Epithelial cell of proximal tubule (primary cell): ENCODE data around the gene RAMP2. TPM values are rescaled to one million over a fixed set of nuclear protein-coding genes. Genes with fewer than 3 reads are reported as not detected.

Experiments used
- DNase-seq: peaks from one replicate; pipeline ENCODE4 v3.0.0-alpha.2; 2011; ENCODE audit warnings: low read depth
- H3K4me3 ChIP-seq: 2 replicates; pipeline ENCODE4 v1.5.1; 2011; ENCODE audit warnings: low read depth, mild to moderate bottlenecking, low read length
- CTCF ChIP-seq: conservative IDR thresholded peaks from 2 replicates; pipeline ENCODE4 v1.5.1; 2012; ENCODE audit warnings: low read depth, mild to moderate bottlenecking, low read length
- total RNA-seq: library from RNA; depleted of rRNA; stranded (reverse); fragments of >200 nt; gene quantifications from 2 replicates; pipeline ENCODE4 v1.2.3, GENCODE V29; 2015

Gene RAMP2
- total RNA-seq, 1 donor from 2014 or later: 4.3 TPM

- no peak for DNase-seq
- TF ChIP-seq CTCF: no peak
Observed at GRCh38 chr17:42795465-42795864, 34.4 kb downstream of the RAMP2 start.

GRCh38 chr17:42796066-42796758 lies 35.2 kb downstream of the RAMP2 start:
- no peak overlapping the region for H3K4me3 ChIP-seq
- TF ChIP-seq CTCF: no peak
- no peak for DNase-seq

More at GRCh38 chr17:42795465-42795864, 34.4 kb downstream of the RAMP2 start:
- H3K4me3 ChIP-seq: no peak overlapping the region

- TF ChIP-seq CTCF: no peak
- H3K4me3 ChIP-seq: peak overlapping the region; percentile 96
- peak; percentile 83 for DNase-seq
Observed at GRCh38 chr17:42797067-42798007, 36.3 kb downstream of the RAMP2 start.

- no peak for TF ChIP-seq CTCF
- DNase-seq: no peak
- peak overlapping the region; percentile 96 for H3K4me3 ChIP-seq
Observed at GRCh38 chr17:42798011-42798382, 37.0 kb downstream of the RAMP2 start.

- no peak for DNase-seq
- no peak for TF ChIP-seq CTCF
- H3K4me3 ChIP-seq: peak within 1 kb of the TSS; percentile 96
Observed at GRCh38 chr17:42798383-42799380, 37.7 kb downstream of the RAMP2 start, which contains the start of the genes CNTD1 and COA3. Gene CNTD1 (plus strand): TSS chr17:42798861. CDS start chr17:42799068, 207 bp downstream. Gene COA3 (minus strand): TSS chr17:42798704. CDS start chr17:42798681, 23 bp downstream.

- no peak overlapping the region for H3K4me3 ChIP-seq
- no peak for TF ChIP-seq CTCF
- no peak for DNase-seq
Observed at GRCh38 chr17:42803074-42803883, 42.3 kb downstream of the RAMP2 start.
